Smooth muscle cell (in vitro differentiated cells): ENCODE data around the gene OPHN1. TPM values are rescaled to one million over a fixed set of nuclear protein-coding genes. Genes with fewer than 3 reads are reported as not detected.

ENCODE experiments used
- DNase-seq: peaks from one replicate; lab custom pipeline; 2025; ENCODE audit not compliant: unreplicated experiment; lab: John Stamatoyannopoulos, UW
- H2AFZ ChIP-seq: fragments of 200-600 bp; sonication (generic); 2 replicates; pipeline ENCODE4 v1.6.0; 2016; ENCODE audit warnings: antibody characterized with exemption, low read depth, mild to moderate bottlenecking
- H3F3A ChIP-seq: fragments of 200-600 bp; sonication (generic); 2 replicates; pipeline ENCODE4 v1.6.0; 2017; ENCODE audit warnings: antibody characterized with exemption, low read depth
- H3K27ac ChIP-seq: fragments of 200-600 bp; sonication (generic); 2 replicates; pipeline ENCODE4 v1.5.1; 2016; ENCODE audit warnings: low read depth, mild to moderate bottlenecking
- H3K27me3 ChIP-seq: fragments of 200-600 bp; sonication (generic); 2 replicates; pipeline ENCODE4 v1.6.1; 2016; ENCODE audit warnings: low read depth, mild to moderate bottlenecking
- H3K36me3 ChIP-seq: fragments of 200-600 bp; sonication (generic); 2 replicates; pipeline ENCODE4 v1.5.1; 2016; ENCODE audit warnings: low read depth
- H3K4me1 ChIP-seq: fragments of 200-600 bp; sonication (generic); 2 replicates; pipeline ENCODE4 v1.5.1; 2016; ENCODE audit warnings: low read depth
- H3K4me2 ChIP-seq: fragments of 200-600 bp; sonication (generic); 2 replicates; pipeline ENCODE4 v1.6.0; 2016; ENCODE audit warnings: mild to moderate bottlenecking
- H3K4me3 ChIP-seq: fragments of 200-600 bp; sonication (generic); 2 replicates; pipeline ENCODE4 v1.5.1; 2016; ENCODE audit warnings: mild to moderate bottlenecking
- H3K79me2 ChIP-seq: fragments of 200-600 bp; sonication (generic); 2 replicates; pipeline ENCODE4 v1.6.0; 2016; ENCODE audit warnings: low read depth, mild to moderate bottlenecking
- H3K9ac ChIP-seq: fragments of 200-600 bp; sonication (generic); 2 replicates; pipeline ENCODE4 v1.6.0; 2016; ENCODE audit warnings: low read depth
- H3K9me3 ChIP-seq: fragments of 200-600 bp; sonication (generic); replicated peaks from 2 replicates; pipeline ENCODE4 v1.5.1; 2016; ENCODE audit warnings: low read depth
- H4K20me1 ChIP-seq: fragments of 200-600 bp; sonication (generic); 2 replicates; pipeline ENCODE4 v1.6.0; 2016; ENCODE audit warnings: low read depth
- CTCF ChIP-seq: fragments of 200-600 bp; sonication (generic); IDR thresholded peaks from 2 replicates; pipeline ENCODE4 v1.5.1; 2017; ENCODE audit warnings: borderline replicate concordance, mild to moderate bottlenecking, antibody characterized with exemption; ENCODE audit not compliant: insufficient read depth, poor library complexity, severe bottlenecking
- WGBS: methylation state at CpG from one replicate; pipeline ENCODE4 v1.1.7; 2016; ENCODE audit warnings: low lambda C conversion rate; 5-methylcytosine and 5-hydroxymethylcytosine counted together
- polyA plus RNA-seq: library from polyadenylated mRNA; unstranded; fragments of >200 nt; fragmentation: Nextera tagmentation; extraction: Ambion mirVana; gene quantifications from 2 replicates; pipeline ENCODE4 v1.2.1, GENCODE V29; 2016
- total RNA-seq: library from RNA; depleted of rRNA; stranded (reverse); fragments of >200 nt; gene quantifications from 2 replicates; pipeline ENCODE4 v1.2.3, GENCODE V29; 2014

Gene OPHN1
- total and polyA plus RNA-seq, 2 experiments from 2014 or later, result 1.1 to 2.3 TPM

DNA sequence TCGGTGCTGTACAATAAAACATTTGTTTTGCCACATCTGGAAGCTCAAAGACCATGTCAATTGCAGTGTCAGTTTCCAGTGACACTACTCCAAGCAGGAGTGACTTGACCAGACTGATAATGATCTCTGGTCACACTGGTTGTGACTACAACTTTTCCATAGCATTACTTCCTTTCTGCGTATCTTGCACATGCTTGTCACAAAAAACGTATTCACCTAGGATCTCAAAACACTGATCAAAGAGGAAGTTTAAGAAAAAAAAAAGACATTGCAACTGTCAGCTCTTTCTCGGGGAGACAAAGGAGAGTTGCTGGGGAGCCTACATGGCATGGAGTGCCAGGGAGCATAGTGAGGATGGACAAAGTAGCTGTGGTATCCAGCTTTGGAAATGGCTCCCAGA is 60.6 kb downstream of the OPHN1 start:
- Histone ChIP-seq H3K27me3 (no peaks in the 10 kb centered on the region), H3K79me2 (no peaks in the 10 kb centered on the region), H3K9ac (no peak overlapping the region), H4K20me1 (no peaks in the 10 kb centered on the region), H3F3A (no peaks in the 10 kb centered on the region), H3K4me1 (no peaks in the 10 kb centered on the region), H3K4me3 (no peak overlapping the region), H3K4me2 (no peak overlapping the region), H2AFZ (no peak overlapping the region), H3K9me3 (no peaks in the 10 kb centered on the region), H3K36me3 (no peaks in the 10 kb centered on the region), H3K27ac (no peak overlapping the region)
- no peak for TF ChIP-seq CTCF
- no peak for DNase-seq
- 78% methylated on average over 4 of the region's 4 CpGs for WGBS

- no peak for TF ChIP-seq CTCF
- Histone ChIP-seq H3K4me2 (no peak overlapping the region), H3K9ac (no peak overlapping the region), H3K9me3 (no peaks in the 10 kb centered on the region), H2AFZ (no peak overlapping the region), H3K79me2 (no peaks in the 10 kb centered on the region), H3K36me3 (no peaks in the 10 kb centered on the region), H3K27me3 (no peaks in the 10 kb centered on the region), H3F3A (no peaks in the 10 kb centered on the region), H3K4me1 (no peaks in the 10 kb centered on the region), H3K27ac (no peak overlapping the region), H3K4me3 (no peak overlapping the region), H4K20me1 (no peaks in the 10 kb centered on the region)
- no peak for DNase-seq
Measured at GRCh38 chrX:68369559-68369958, 63.7 kb downstream of the OPHN1 start.

DNA sequence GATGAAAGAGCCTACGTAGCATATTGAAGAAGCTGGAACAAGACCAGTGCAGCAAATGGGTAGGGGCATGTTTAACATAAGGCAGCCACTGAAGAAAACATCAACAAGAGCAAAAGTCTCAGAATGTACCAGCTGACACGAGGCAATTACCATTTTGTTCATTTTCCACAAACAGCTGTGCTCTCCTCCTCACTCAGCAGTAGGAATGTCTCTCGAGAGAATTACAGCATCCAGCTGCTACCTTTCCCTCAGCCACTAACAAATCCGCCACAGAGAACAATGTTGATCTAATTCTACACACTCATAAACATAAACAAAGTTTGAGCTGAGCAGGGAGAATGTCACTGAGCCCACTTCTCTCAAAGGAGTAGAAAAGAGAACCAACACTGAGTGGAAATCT is 68.0 kb downstream of the OPHN1 start:
- H3K4me2 ChIP-seq, result no peak overlapping the region
- WGBS, result 73% methylated on average over 4 of the region's 4 CpGs
- TF ChIP-seq CTCF, result no peak

DNA sequence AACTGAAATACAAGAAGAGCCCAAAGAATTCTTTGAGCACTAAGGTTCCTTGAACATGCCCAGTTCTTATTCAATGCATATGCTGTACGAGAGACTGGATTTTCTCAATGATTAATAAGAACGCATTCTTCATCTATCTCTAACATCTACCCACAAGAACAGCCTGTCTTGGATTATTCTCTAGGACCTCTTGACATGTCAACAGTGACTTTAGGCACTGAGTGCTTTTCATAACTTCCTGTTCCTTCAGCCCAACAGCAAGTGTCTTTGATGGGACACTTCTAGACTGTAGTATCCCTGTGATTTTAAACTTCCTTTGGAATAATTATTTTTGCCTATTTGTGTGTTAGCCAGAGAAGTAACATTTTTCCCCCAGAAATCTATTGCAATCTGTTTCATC is 69.3 kb downstream of the OPHN1 start:
- Histone ChIP-seq H3K9ac (no peak overlapping the region), H2AFZ (no peak overlapping the region), H3K4me3 (no peak overlapping the region), H3K27ac (no peak overlapping the region), H3K4me2 (no peak overlapping the region), H3F3A (no peaks in the 10 kb centered on the region), H3K79me2 (no peaks in the 10 kb centered on the region), H3K4me1 (no peaks in the 10 kb centered on the region), H4K20me1 (no peaks in the 10 kb centered on the region), H3K27me3 (no peaks in the 10 kb centered on the region), H3K36me3 (no peaks in the 10 kb centered on the region), H3K9me3 (no peaks in the 10 kb centered on the region)
- no peak for TF ChIP-seq CTCF
- no peak for DNase-seq
- WGBS, result 53% methylated on average over 2 of the region's 2 CpGs

More for the DNA sequence above, 68.0 kb downstream of the OPHN1 start:
- H3K4me1 ChIP-seq, result no peaks in the 10 kb centered on the region
- DNase-seq, result no peak
- H3K36me3 ChIP-seq, result no peaks in the 10 kb centered on the region
- H3K27me3 ChIP-seq, result no peaks in the 10 kb centered on the region
- H3F3A ChIP-seq, result no peaks in the 10 kb centered on the region
- H2AFZ ChIP-seq, result no peak overlapping the region
- H3K79me2 ChIP-seq, result no peaks in the 10 kb centered on the region
- no peak overlapping the region for H3K4me3 ChIP-seq
- no peaks in the 10 kb centered on the region for H4K20me1 ChIP-seq
- H3K9ac ChIP-seq, result no peak overlapping the region
- H3K27ac ChIP-seq, result no peak overlapping the region
- no peaks in the 10 kb centered on the region for H3K9me3 ChIP-seq
